ENCODE results near the gene KSR2.

Gene KSR2

GRCh38 chr12:117985182-117985581 is 16.4 kb upstream of the KSR2 start:
- FAIRE-seq (no peak), DNase-seq (ENCODE audit: insufficient read length, low spot score) (no peak)
- no peak for TF ChIP-seq CTCF (IDR thresholded peaks at IDR 0.05; ENCODE audit: insufficient read depth, missing control alignments)

GRCh38 chr12:117981267-117981666 is 12.5 kb upstream of the KSR2 start:
- DNase-seq (ENCODE audit: insufficient read length, low spot score) (no peak), FAIRE-seq (no peak)
- no peak for TF ChIP-seq CTCF (IDR thresholded peaks at IDR 0.05; ENCODE audit: insufficient read depth, missing control alignments)

- FAIRE-seq (no peak), DNase-seq (ENCODE audit: insufficient read length, low spot score) (no peak)
- TF ChIP-seq CTCF (IDR thresholded peaks at IDR 0.05; ENCODE audit: insufficient read depth, missing control alignments), result no peak
Measured at GRCh38 chr12:117980616-117981015, 11.8 kb upstream of the KSR2 start.

GRCh38 chr12:117977373-117977772 is 8.6 kb upstream of the KSR2 start:
- DNase-seq (ENCODE audit: insufficient read length, low spot score) (no peak), FAIRE-seq (no peak)
- TF ChIP-seq CTCF (IDR thresholded peaks at IDR 0.05; ENCODE audit: insufficient read depth, missing control alignments), result no peak

- TF ChIP-seq CTCF (IDR thresholded peaks at IDR 0.05; ENCODE audit: insufficient read depth, missing control alignments), result no peak
- no peak for FAIRE-seq
- DNase-seq (ENCODE audit: insufficient read length, low spot score), result no peak
Measured at GRCh38 chr12:117975006-117975405, 6.2 kb upstream of the KSR2 start.

- TF ChIP-seq CTCF (IDR thresholded peaks at IDR 0.05; ENCODE audit: insufficient read depth, missing control alignments), result no peak
- DNase-seq (ENCODE audit: insufficient read length, low spot score), result no peak
- no peak for FAIRE-seq
Measured at GRCh38 chr12:117972301-117972700, 3.5 kb upstream of the KSR2 start.

GRCh38 chr12:117970334-117970733 is 1.5 kb upstream of the KSR2 start:
- no peak for DNase-seq (ENCODE audit: insufficient read length, low spot score)
- FAIRE-seq, result no peak
- TF ChIP-seq CTCF (IDR thresholded peaks at IDR 0.05; ENCODE audit: insufficient read depth, missing control alignments), result no peak

Measured in D721Med (cell line).